Measurements from ENCODE around the gene INHBC. TPM values are rescaled to one million over a fixed set of nuclear protein-coding genes. Genes with fewer than 3 reads are reported as not detected.

INHBC gene
- polyA plus RNA-seq, 1 donor: 0.27 TPM

DNA sequence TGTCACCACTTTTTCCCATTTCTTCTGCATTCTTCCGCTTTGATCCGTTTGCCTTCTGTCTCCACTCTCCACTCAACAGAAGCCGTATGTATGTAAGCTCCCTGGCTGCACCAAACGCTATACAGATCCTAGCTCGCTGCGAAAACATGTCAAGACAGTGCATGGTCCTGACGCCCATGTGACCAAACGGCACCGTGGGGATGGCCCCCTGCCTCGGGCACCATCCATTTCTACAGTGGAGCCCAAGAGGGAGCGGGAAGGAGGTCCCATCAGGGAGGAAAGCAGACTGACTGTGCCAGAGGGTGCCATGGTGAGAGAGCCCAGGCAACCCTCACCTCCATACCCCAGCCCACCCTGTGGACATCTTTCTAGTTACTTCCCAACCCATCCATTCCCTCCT lies 33.3 kb downstream of the INHBC start:
- no peak for DNase-seq

DNA sequence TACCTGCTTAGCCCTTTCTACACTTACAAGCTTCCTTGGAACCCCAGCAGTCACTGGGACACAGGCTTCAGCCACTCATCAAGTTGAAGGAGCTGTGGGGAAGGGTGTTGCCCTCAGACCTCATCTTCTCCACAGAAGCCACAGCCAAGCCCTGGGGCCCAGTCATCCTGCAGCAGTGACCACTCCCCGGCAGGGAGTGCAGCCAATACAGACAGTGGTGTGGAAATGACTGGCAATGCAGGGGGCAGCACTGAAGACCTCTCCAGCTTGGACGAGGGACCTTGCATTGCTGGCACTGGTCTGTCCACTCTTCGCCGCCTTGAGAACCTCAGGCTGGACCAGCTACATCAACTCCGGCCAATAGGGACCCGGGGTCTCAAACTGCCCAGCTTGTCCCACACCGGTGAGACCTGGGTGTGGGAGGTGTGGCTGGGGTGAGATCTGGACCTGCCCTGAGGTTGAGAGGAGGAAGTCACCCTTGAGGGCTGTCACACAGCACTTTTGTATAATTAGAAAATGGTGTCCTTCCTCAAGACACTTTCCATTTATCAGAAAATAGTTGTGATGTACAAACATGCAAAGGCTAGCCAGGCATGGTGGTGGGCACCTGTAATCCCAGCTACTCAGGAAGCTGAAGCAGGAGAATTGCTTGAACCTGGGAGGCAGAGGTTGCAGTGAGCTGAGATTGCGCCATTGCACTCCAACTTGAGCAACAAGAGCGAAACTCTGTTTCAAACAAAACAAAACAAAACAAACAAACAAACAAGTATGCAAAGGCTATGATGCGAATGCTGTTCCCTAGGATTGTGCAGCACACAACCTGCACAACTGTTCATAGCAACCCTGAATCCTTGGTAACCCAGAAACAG lies 34.9 kb downstream of the INHBC start:
- DNase-seq: no peak

DNA sequence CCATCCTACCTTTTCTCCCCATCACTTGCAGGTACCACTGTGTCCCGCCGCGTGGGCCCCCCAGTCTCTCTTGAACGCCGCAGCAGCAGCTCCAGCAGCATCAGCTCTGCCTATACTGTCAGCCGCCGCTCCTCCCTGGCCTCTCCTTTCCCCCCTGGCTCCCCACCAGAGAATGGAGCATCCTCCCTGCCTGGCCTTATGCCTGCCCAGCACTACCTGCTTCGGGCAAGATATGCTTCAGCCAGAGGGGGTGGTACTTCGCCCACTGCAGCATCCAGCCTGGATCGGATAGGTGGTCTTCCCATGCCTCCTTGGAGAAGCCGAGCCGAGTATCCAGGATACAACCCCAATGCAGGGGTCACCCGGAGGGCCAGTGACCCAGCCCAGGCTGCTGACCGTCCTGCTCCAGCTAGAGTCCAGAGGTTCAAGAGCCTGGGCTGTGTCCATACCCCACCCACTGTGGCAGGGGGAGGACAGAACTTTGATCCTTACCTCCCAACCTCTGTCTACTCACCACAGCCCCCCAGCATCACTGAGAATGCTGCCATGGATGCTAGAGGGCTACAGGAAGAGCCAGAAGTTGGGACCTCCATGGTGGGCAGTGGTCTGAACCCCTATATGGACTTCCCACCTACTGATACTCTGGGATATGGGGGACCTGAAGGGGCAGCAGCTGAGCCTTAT lies 35.8 kb downstream of the INHBC start:
- no peak for DNase-seq

- DNase-seq: no peak
Observed at GRCh38 chr12:57470970-57471656, 36.5 kb downstream of the INHBC start.

DNA sequence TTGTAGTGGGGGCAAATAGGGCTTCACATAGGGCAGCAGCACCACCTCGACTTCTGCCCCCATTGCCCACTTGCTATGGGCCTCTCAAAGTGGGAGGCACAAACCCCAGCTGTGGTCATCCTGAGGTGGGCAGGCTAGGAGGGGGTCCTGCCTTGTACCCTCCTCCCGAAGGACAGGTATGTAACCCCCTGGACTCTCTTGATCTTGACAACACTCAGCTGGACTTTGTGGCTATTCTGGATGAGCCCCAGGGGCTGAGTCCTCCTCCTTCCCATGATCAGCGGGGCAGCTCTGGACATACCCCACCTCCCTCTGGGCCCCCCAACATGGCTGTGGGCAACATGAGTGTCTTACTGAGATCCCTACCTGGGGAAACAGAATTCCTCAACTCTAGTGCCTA lies 37.1 kb downstream of the INHBC start:
- no peak for DNase-seq

- no peak for DNase-seq
Observed at GRCh38 chr12:57472391-57472790, 37.8 kb downstream of the INHBC start.

- DNase-seq: no peak
Observed at GRCh38 chr12:57473392-57473791, 38.8 kb downstream of the INHBC start.

- DNase-seq: no peak
Observed at GRCh38 chr12:57473886-57474285, 39.3 kb downstream of the INHBC start.

DNA sequence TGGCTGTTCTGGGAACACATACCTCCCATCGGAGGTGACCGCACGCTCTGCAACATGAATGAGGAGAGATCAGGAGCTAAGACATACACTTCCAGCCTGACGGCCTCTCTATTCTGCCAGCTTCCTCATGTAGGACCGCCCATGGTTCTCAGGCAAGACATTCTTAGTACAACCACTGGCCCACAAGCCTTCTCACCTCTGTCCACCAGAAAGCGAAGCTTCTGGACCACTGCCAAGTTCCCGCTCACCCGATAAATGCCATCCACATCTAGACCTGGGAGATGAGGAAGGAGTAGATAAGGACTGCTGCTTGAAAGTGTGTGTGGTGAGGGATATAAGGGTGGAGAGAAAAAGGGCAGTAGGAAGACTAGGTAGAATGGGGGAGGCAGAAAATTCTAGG lies 39.8 kb downstream of the INHBC start:
- DNase-seq: no peak

DNA sequence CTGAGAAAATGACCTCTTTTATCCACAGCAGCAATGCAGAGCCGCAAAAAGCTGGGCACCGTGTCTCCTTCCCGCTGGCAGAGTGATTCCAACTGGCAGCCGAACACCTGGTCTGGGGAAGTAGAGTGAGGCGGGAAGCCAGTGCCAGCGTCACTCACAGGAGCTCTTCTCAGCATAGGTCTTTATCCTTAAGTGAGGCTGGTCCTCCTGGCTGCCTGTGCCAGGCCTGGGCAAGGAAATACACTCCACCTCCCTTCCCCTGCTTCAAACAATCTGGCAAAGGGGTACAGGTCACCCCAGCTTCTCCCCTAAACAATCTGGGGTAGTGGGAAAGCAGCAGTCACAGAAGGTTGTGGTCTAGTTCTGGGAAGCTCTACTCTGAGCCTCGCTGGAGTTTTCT lies 40.3 kb downstream of the INHBC start:
- DNase-seq: no peak

GRCh38 chr12:57475271-57476161 lies 40.9 kb downstream of the INHBC start:
- DNase-seq: no peak

DNA sequence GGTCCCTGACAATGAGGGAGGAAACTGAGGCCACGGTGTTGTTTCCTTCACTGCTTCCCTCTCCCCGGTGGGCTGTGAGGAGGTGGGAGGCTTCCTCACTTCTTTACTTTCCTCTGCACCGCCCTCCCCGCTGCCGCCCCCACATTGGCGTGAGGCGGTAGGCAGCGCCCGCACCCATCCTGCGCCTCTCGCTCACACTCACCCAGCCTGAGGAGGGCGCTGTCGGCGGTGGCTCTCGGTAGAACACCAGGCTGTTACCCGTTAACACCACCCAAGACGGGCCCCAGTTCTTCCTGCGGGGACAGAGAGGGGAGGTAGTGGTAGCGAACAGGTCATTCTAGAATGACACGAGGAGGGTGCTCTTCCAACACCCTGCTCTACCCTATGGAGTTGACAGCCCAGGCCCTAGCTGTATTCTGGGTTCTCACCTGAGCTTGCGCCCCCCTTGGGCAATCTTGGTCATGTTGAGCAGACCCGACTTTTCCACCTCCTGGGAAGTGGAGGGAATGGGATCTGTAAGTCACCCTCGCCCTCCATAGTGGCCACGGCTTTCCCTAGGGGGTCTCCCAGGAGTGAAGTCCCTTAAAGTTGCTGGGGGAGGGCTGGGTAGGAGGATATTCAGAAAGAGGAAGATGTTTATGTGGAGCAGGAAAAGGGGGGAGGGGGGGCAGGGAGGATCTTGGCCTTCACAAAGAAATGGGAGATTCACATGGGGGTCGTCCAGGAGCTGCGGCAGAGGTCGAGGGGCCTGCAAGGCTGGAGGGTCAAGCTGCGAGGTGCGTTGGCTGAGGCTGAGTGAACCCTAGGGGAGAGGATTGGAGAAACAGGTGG lies 41.8 kb downstream of the INHBC start:
- DNase-seq: no peak

DNA sequence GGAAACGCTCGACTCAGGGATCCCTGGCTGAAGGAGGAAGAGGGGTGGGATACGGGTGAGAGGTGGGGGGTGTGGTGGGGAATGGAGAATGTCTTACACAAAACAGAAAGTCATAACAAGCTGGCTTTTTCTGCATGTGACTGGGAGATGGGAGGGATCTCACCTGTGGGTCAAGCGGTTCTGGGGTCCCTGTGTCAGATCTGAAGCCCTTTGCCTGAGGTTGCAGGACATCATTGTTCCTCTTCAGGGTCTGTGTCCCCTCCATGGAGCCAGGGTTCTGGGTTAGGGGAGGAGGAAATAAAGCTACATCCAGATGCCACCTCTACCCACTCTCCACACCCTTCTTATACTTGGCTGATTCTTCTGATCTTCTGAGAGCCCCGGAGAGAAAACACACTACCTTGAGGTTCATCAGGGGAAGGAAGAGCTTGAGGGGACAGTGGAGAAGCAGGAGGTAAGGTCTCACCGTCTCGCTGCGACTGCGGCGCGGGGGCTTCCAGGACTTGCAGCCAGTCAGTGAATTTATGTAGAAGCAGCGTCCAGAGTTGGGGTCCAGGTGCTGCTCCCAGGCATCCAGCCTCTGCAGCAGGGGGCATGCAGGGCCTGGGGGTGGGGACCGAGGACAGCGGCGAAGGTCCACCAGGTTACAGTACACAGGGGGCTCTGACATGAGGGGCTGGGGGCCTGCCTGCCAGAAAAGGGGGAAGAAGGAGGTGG lies 42.6 kb downstream of the INHBC start:
- DNase-seq: no peak

- no peak for DNase-seq
Observed at GRCh38 chr12:57477710-57478681, 43.4 kb downstream of the INHBC start.

DNA sequence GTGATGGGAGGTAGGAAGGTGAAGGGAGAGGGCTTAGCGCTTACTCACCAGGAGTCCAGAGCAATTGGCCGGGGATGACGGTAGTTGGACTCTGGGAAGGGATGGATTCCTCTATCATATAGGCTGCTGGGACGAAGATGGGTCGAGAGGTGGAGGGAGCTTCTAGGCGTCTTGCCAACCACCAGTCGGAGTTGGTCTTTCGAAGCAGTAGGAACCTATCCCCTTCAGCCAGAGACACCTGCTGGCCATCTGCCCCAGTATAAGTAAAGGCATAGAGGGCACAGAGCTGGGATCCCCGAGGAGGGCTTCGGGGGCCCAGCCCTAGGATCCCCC lies 44.4 kb downstream of the INHBC start:
- no peak for DNase-seq

- no peak for DNase-seq
Observed at GRCh38 chr12:57479376-57480115, 45.0 kb downstream of the INHBC start, which contains the start of gene ARHGAP9. TSS of gene ARHGAP9 (minus strand) at chr12:57479866. CDS start at chr12:57479406, 460 bp downstream.

DNA sequence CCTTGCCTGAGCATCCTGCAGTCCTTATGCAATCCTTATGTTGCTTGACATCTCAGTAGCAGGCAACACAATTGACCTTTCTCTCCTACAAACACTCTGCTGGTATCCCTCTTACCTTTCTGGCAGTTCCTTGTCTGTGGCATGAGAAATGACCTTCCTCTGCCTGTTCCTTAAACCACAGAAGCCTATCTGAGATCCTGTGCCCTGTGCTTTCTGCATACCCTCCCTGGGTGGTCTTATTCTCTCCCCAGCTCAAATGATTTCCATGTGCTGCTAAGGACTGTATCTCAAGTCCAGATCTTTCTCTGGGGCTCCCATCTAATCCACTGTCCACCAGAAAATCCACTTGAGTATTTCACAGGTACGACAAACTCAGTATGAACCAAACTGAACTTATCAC lies 47.1 kb downstream of the INHBC start:
- no peak for DNase-seq

- DNase-seq: no peak
Observed at GRCh38 chr12:57483466-57483865, 48.9 kb downstream of the INHBC start.
